IPS-20b (cell line): ENCODE data around the gene ADAT3.

ENCODE experiments used
- H3K27ac ChIP-seq: one replicate; pipeline ENCODE4 v1.5.1; 2013; ENCODE audit warnings: low read length
- H3K27me3 ChIP-seq: 2 replicates; pipeline ENCODE4 v1.6.1; 2013; ENCODE audit warnings: mild to moderate bottlenecking, low read length, inconsistent platforms; ENCODE audit not compliant: insufficient read depth
- H3K36me3 ChIP-seq: 2 replicates; pipeline ENCODE4 v1.6.1; 2013; ENCODE audit warnings: low read depth, mild to moderate bottlenecking, inconsistent platforms, low read length, moderate library complexity; ENCODE audit not compliant: insufficient read depth
- H3K4me1 ChIP-seq: 2 replicates; pipeline ENCODE4 v1.6.1; 2013; ENCODE audit warnings: mild to moderate bottlenecking, control low read depth, inconsistent platforms, low read length, moderate library complexity; ENCODE audit not compliant: insufficient read depth
- H3K4me3 ChIP-seq: 2 replicates; pipeline ENCODE4 v1.5.1; 2013; ENCODE audit warnings: mild to moderate bottlenecking, low read length, inconsistent platforms
- H3K9ac ChIP-seq: 2 replicates; pipeline ENCODE4 v1.6.1; 2013; ENCODE audit warnings: low read depth, mild to moderate bottlenecking, inconsistent platforms, low read length, moderate library complexity
- H3K9me3 ChIP-seq: 2 replicates; pipeline ENCODE4 v1.6.1; 2013; ENCODE audit warnings: mild to moderate bottlenecking, low read depth, low read length, inconsistent platforms; ENCODE audit not compliant: insufficient read depth

The ADAT3 gene

GRCh38 chr19:1936916-1937610, 31.9 kb downstream of the ADAT3 start:
- Histone ChIP-seq H3K9ac (no peak overlapping the region), H3K27ac (no peak overlapping the region), H3K4me1 (peaks cover 6% of the 10 kb centered on the region; the same call in 1 of the 2 replicates), H3K4me3 (no peak overlapping the region), H3K27me3 (no peaks in the 10 kb centered on the region), H3K9me3 (no peaks in the 10 kb centered on the region), H3K36me3 (no peaks in the 10 kb centered on the region)

- H3K9me3 ChIP-seq, result no peaks in the 10 kb centered on the region
- H3K27ac ChIP-seq, result no peak overlapping the region
- H3K36me3 ChIP-seq, result no peaks in the 10 kb centered on the region
- H3K4me3 ChIP-seq, result no peak overlapping the region
- H3K4me1 ChIP-seq, result peaks cover 8% of the 10 kb centered on the region; the same call in 1 of the 2 replicates
- H3K9ac ChIP-seq, result no peak overlapping the region
- no peaks in the 10 kb centered on the region for H3K27me3 ChIP-seq
Measured at GRCh38 chr19:1938071-1938470, 32.9 kb downstream of the ADAT3 start.

DNA sequence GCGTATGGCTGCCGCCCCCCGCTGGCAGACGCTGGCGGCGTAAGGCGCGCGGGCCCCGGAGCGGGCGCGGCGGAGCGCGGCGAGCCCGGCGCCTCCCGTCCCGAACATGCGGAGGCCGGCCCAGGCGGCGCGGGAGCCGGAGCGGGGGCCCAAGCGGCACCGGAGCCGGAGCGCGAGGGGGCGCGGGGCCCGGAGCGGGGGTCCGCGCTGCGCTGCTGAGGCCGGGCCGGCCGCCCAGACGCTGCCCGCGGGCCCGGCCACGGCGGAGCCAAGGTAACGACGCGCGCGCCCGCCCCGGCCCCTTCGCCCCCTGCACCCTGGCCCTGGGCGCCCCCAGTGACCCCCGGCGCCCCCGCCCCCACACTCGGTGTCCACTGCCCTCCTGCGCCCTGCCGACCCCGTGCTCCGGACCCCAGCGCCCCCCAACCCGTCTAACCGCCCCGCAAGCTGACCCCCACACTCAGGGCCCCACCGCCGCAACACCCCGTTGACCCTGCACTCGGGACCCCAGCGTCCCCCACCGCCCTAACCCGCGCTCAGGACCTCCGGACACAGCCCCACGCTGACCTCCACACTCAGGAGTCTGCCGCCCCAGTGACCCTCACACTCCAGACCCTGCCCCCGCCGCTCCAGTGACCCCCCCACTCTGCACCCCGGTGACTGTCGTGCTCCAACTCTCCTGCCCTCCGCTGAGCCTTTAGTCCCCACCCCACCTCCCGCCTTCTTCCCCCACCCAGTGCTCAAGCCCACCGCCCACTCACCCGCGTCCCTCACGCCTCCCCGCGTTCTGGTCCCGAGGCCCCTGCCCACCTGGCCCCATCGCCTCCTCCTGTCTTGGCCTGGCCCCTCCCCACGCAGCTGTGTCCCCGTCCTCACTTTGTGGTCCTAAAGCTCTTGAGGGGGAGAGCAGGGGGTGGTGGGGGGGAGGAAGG, 36.2 kb downstream of the ADAT3 start, which contains the start of gene CSNK1G2:
Gene CSNK1G2 (plus strand): TSS at position 27 of the 932 bp plus-strand sequence. CDS start 28,601 bp downstream, outside the sequence.
- Histone ChIP-seq H3K4me3 (peak within 1 kb of the TSS; percentile 99), H3K9me3 (no peaks in the 10 kb centered on the region), H3K4me1 (peaks cover 9% of the 10 kb centered on the region; the same call in 1 of the 2 replicates), H3K36me3 (no peaks in the 10 kb centered on the region), H3K27ac (peak within 1 kb of the TSS; percentile 90), H3K27me3 (no peaks in the 10 kb centered on the region), H3K9ac (peak within 1 kb of the TSS; percentile 89; the same call in 1 of the 2 replicates)

DNA sequence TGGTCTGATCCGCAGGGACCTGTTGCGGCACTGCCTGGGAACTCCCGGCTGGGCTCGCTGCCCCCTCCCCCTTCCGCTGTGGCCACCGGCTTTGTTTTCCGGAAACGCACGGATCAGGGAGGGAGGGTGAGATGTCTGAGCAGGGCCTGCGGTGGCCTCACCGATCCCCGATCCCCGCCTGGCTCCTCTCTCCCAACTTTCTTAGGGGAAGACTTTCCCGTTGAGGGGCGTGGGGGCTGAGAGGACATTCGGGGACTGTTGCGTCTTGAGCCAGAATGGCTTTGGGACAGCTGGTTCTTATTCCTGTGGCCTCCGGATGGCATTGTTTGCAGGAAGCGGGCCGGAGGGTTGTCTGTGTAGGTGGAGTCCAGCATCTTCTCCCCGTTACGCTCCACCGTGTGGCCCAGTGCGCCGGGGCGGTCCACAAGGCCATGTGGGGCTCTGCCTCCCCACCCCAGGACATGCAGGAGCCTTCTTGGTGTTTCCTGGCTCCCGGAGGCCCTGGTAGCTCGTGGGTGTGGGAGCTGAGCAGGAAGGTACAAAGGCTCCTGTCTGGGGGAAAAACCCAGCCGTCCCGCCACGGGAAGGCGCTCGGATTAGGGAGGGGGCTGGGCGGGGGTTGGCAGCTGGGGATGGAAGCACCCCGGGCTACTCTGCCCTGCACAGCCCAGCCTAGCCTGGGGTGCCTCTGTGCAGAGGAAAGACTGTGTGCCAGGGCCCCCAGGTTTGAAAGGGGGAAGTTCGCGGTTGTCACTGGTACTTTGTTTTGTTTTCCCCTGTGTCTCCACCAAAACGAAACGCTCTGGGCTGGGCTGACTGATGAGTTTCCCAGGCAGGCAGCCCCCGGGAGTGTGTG, 37.1 kb downstream of the ADAT3 start:
- Histone ChIP-seq H3K9ac (peak overlapping the region; percentile 89), H3K36me3 (no peaks in the 10 kb centered on the region), H3K27me3 (no peaks in the 10 kb centered on the region), H3K4me3 (peak overlapping the region; percentile 99), H3K27ac (peak overlapping the region; percentile 85), H3K4me1 (peaks cover 9% of the 10 kb centered on the region; the same call in 1 of the 2 replicates), H3K9me3 (no peaks in the 10 kb centered on the region)

DNA sequence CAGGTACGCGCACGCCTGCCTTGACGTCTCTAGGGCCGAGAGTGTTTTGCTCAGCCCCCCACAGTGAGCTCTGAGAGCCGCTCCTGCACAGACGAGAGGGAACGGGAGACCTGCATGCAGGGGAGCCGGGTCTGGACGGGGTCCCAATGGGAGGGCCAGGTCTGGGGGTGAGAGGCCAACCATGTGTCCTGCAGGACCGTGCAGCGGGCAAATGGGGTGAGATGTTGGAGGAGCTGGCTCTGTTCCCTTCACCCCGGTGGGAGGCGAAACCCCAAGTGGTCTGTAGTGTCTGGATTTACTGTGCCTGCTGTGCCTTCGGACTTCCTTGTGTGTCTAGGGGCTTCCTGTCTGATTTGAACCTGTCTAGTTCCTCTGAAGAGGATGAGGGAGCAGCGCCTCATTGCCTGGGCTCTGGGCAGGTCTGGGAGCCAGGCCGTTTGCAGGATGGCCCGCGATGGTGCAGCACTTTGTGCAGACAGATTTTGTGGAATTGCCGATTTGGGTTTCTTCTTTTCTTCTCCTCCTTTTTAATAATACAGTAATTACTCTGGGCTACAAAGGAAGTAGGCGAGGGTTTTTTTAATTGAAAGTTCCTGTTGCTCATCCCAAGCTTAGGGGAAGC, 37.8 kb downstream of the ADAT3 start:
- peak overlapping the region; percentile 99 for H3K4me3 ChIP-seq
- no peak overlapping the region for H3K27ac ChIP-seq
- H3K27me3 ChIP-seq, result no peaks in the 10 kb centered on the region
- H3K4me1 ChIP-seq, result peaks cover 9% of the 10 kb centered on the region; the same call in 1 of the 2 replicates
- H3K9me3 ChIP-seq, result no peaks in the 10 kb centered on the region
- H3K9ac ChIP-seq, result peak overlapping the region; percentile 89
- no peaks in the 10 kb centered on the region for H3K36me3 ChIP-seq

DNA sequence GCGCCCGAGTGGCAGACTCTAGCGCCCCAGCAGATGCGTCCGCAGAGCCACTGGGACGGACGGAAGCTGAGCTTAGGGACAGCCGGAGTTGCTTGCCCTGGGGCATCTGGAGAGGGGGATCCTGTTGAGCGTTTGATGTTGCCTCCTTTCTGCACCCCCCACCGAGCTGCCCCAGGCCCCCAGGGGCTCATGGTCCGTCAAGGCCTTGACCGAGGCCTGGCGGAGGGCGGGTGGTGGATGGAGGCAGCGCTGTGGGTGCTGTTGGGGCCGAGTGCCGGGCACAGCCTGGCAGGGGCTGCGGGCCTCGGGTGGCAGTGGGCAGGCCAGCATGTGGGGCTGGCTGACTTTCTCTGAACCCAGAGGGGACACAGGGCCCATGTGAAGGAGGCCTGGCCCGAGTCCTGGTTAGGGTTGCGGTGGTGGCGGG, 38.5 kb downstream of the ADAT3 start:
- Histone ChIP-seq H3K9ac (no peak overlapping the region), H3K27me3 (no peaks in the 10 kb centered on the region), H3K4me3 (no peak overlapping the region), H3K36me3 (no peaks in the 10 kb centered on the region), H3K27ac (no peak overlapping the region), H3K4me1 (peaks cover 9% of the 10 kb centered on the region; the same call in 1 of the 2 replicates), H3K9me3 (no peaks in the 10 kb centered on the region)

GRCh38 chr19:1944088-1944915, 39.1 kb downstream of the ADAT3 start:
- Histone ChIP-seq H3K4me1 (peaks cover 9% of the 10 kb centered on the region; the same call in 1 of the 2 replicates), H3K27me3 (no peaks in the 10 kb centered on the region), H3K9me3 (no peaks in the 10 kb centered on the region), H3K36me3 (no peaks in the 10 kb centered on the region), H3K4me3 (no peak overlapping the region), H3K27ac (no peak overlapping the region), H3K9ac (no peak overlapping the region)

GRCh38 chr19:1944916-1945561, 39.8 kb downstream of the ADAT3 start:
- H3K9me3 ChIP-seq, result no peaks in the 10 kb centered on the region
- H3K36me3 ChIP-seq, result no peaks in the 10 kb centered on the region

DNA sequence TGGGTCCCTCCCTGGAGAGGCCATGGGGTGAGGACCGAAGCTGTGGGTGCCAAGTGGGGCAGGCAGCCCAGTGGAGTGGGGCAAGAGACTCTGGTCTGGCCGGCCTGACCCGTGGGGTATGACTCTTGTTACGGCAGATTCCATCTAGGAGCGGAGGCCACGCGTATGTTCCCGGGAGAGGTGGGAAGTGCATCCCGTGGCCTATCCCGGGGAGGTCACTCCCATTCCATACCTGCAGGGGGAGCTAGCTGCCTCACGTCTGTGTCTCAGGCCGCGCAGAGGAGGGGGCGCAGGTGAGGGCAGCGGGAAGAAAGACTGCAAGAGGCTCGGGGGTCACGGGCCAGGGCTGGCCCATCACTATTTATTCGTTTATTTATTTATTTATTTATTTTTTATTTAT, 40.7 kb downstream of the ADAT3 start:
- H3K4me1 ChIP-seq, result peaks cover 3% of the 10 kb centered on the region; the same call in 1 of the 2 replicates
- H3K27me3 ChIP-seq, result no peaks in the 10 kb centered on the region
- H3K9me3 ChIP-seq, result no peaks in the 10 kb centered on the region
- H3K27ac ChIP-seq, result no peak overlapping the region
- H3K36me3 ChIP-seq, result peaks cover 5% of the 10 kb centered on the region; the same call in 1 of the 2 replicates
- no peak overlapping the region for H3K9ac ChIP-seq
- no peak overlapping the region for H3K4me3 ChIP-seq

More at GRCh38 chr19:1944916-1945561, 39.8 kb downstream of the ADAT3 start:
- peaks cover 6% of the 10 kb centered on the region; the same call in 1 of the 2 replicates for H3K4me1 ChIP-seq
- H3K27me3 ChIP-seq, result no peaks in the 10 kb centered on the region
- no peak overlapping the region for H3K27ac ChIP-seq
- H3K9ac ChIP-seq, result no peak overlapping the region
- no peak overlapping the region for H3K4me3 ChIP-seq
